Fibroblast of peridontal ligament (primary cell): ENCODE measurements around the gene C1orf146.
A peak's percentile ranks its signal among the peaks of the same experiment; 100 is the strongest.
"Not testable (repeated sequence)": the region's sequence is repeated elsewhere in the genome, so short reads cannot be mapped to it uniquely, and the experiment has no call there.

ENCODE experiments used
- DNase-seq: peaks from one replicate; pipeline ENCODE4 v3.0.0-alpha.2; 2010; ENCODE audit errors: extremely low read depth

C1orf146 gene

DNA sequence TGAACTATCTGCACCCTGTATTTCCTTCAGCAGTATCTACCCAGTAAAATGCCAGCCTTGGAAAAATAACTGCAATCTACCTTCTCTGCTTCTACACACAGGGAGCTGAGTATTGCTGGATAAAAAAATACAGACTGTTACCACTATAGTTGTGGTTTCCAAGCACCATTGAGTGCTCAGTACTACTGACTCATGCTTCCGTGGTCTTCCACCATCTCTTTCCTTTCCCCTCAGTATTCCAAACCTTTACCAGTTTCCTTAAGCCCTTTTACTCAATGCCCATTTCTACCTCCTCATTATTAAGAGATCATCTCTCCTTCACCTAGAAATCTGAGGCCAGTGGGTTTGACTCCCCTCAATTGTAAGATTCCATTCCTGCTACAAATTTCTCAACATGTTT, 57.2 kb downstream of the C1orf146 start:
- DNase-seq = peak; percentile 12

DNA sequence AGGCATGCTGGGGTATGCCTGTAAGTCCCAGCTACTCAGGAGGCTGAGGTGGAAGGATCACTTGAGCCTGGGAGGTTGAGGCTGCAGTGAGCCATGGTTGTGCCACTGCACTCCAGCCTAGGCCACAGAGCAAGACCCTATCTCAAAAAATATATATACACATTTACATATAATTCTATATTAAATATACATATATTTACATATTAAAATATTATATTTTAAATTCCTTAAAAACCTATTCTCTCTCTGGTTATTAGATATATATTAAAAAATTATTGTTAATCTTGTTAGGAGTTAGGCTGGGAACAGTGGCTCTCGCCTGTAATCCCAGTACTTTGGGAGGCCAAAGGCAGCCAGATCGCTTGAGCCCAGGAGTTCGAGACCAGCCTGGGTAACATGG, 58.4 kb downstream of the C1orf146 start:
- DNase-seq = no peak

DNA sequence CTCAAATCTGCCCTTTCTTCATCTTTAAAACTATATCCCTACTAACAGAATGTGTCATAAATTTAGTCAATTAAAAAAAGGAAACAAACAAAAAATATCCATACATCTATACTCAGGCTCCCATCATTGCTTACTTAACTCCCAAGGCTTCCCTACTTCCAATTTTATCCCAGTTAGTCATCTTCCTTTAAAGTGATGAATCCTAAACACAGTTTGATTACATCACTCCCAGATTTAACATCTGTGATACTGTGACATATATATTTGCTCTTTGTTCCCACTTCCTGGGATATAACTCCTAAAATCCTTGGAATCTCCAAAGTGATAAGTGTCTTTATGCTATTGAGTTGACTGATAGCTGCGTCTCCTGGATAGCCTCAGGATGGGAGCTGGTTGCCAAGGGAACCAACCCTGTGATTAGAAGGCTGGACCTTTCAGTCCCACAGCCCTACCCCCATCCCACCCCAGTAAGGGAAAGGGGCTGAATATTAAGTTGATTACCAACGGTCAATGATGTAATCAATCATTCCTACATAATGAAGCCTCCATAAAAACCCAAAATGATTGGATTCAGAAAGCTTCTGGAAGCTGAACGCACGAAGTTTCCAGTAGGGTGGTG, 59.5 kb downstream of the C1orf146 start:
- peak; percentile 70 for DNase-seq

DNA sequence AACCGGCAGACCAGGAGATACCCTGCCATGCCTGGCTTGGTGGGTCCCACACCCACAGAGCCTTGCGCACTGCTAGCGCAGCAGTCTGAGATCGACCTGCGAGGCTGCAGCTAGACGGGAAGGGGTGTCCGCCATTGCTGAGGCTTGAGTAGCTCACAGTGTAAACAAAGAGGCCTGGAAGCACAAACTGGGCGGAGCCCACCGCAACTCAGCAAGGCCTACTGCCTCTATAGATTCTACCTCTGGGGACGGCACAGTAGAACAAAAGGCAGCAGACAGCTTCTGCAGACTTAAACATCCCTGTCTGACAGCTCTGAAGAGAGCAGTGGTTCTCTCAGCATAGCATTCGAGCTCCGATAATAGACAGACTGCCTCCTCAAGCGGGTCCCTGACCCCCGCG, 62.1 kb downstream of the C1orf146 start:
- DNase-seq = not testable (repeated sequence)

DNA sequence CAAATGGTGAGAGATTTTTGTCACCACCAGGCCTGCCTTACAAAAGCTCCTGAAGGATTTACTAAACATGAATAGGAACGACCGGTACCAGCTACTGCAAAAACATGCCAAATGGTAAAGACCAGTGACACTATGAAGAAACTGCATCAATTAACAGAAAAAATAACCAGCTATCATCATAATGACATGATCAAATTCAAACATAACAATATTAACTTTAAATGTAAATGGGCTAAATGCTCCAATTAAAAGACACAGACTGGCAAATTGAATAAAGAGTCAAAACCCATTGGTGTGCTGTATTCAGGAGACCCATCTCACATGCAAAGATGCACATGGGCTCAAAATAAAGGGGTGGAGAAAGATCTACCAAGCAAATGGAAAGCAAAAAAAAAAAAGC, 63.7 kb downstream of the C1orf146 start:
- DNase-seq = not testable (repeated sequence)

DNA sequence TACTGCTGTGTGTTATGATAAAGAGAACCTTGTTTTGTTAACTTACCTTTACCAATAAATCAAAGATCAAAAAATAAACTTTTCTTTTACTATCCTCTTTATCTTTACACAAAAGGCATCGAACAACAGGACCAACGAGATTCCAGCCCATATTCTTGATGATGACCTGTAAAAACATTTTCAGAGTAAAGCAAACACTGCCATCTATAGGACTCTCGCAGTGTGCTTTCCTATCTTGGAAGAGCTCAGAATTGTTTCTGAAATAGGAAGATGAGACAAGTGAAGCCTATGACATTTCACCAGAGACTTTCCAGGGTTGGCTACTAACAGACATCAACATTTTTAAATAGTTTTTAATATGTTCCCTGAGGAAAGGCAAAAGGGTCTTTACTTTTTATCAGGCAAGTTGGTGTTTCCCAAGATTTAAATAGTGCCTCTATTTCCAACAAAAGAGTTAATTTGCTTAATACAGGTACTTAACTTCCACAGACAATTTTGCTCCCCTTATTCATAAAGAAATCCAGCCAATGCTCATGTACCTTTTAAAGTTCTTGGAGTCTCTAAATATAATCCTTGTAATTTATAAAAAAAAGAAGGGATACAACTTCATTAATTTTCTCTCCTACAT, 73.8 kb downstream of the C1orf146 start:
- DNase-seq = peak; percentile 87
